HFFc6 (cell line): ENCODE results near the gene CDK5RAP3. TPM values are rescaled to one million over a fixed set of nuclear protein-coding genes. Genes with fewer than 3 reads are reported as not detected.

Source experiments
- DNase-seq: peaks from one replicate; pipeline ENCODE4 v3.0.0-alpha.2; 2018
- H3K27ac Mint-ChIP-seq: 2 replicates; pipeline ENCODE4 v1.8.0; 2020; ENCODE audit warnings: mild to moderate bottlenecking, mixed read lengths
- H3K27me3 Mint-ChIP-seq: 2 replicates; pipeline ENCODE4 v1.8.0; 2021; ENCODE audit warnings: mild to moderate bottlenecking, moderate library complexity, mixed read lengths; ENCODE audit not compliant: insufficient read depth
- H3K36me3 Mint-ChIP-seq: 2 replicates; pipeline ENCODE4 v1.8.0; 2021; ENCODE audit warnings: low read depth, mixed read lengths
- H3K4me1 Mint-ChIP-seq: 2 replicates; pipeline ENCODE4 v1.8.0; 2020; ENCODE audit warnings: low read depth, mixed read lengths
- H3K4me3 Mint-ChIP-seq: 2 replicates; pipeline ENCODE4 v1.8.0; 2020; ENCODE audit warnings: mild to moderate bottlenecking, moderate library complexity, mixed read lengths
- H3K9me3 Mint-ChIP-seq: 2 replicates; pipeline ENCODE4 v1.8.0; 2020; ENCODE audit warnings: mild to moderate bottlenecking, mixed read lengths
- total RNA-seq, 6 experiments: library from RNA; stranded (reverse); fragmentation: NEBNext Ultra II Directional; extraction: Animal tissue kit (Norgen Biotek cat#: 25700); gene quantifications; 2 replicates in 1 of 6; 3 replicates in 5 of 6; pipeline ENCODE4 v1.2.3, GENCODE V29; 2021
- TF ChIP-seq, protein P1 (sequence below): fragments of 200-600 bp; sonication (generic); IDR thresholded peaks from 2 replicates; pipeline ENCODE4 v1.5.0; 2021; ENCODE audit warnings: antibody characterized with exemption, mild to moderate bottlenecking

CDK5RAP3 gene
- total RNA-seq, 6 experiments from 2014 or later: 78.4 to 91.3 (median 81.8) TPM

DNA sequence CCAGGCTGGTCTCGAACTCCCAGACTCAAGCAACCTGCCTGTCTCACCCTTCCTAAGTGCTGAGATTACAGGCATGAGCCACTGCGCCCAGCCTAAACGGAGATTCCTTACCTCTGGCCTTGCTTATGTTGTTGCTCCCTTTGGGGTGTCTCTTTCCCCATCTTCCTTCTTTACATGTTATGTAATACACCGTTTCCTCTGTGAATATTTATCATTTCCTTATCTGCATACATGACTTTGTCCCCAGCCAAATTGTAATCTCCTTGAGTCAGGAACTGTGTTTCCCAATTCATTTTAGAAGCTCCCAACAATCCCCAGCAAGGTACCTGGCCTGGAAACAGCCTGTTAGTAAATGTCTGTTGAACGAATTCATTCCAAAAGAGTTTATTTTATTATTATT, 51.0 kb downstream of the CDK5RAP3 start:
- H3K4me1 Mint-ChIP-seq: peaks cover 44% of the 10 kb centered on the region
- no peak for DNase-seq
- H3K9me3 Mint-ChIP-seq: no peaks in the 10 kb centered on the region
- H3K4me3 Mint-ChIP-seq: no peak overlapping the region
- no peaks in the 10 kb centered on the region for H3K36me3 Mint-ChIP-seq
- H3K27ac Mint-ChIP-seq: no peak overlapping the region
- H3K27me3 Mint-ChIP-seq: peaks cover 6% of the 10 kb centered on the region
- TF ChIP-seq, protein P1, sequence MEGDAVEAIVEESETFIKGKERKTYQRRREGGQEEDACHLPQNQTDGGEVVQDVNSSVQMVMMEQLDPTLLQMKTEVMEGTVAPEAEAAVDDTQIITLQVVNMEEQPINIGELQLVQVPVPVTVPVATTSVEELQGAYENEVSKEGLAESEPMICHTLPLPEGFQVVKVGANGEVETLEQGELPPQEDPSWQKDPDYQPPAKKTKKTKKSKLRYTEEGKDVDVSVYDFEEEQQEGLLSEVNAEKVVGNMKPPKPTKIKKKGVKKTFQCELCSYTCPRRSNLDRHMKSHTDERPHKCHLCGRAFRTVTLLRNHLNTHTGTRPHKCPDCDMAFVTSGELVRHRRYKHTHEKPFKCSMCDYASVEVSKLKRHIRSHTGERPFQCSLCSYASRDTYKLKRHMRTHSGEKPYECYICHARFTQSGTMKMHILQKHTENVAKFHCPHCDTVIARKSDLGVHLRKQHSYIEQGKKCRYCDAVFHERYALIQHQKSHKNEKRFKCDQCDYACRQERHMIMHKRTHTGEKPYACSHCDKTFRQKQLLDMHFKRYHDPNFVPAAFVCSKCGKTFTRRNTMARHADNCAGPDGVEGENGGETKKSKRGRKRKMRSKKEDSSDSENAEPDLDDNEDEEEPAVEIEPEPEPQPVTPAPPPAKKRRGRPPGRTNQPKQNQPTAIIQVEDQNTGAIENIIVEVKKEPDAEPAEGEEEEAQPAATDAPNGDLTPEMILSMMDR: no peak

- H3K27me3 Mint-ChIP-seq: peaks cover 6% of the 10 kb centered on the region
- no peak for DNase-seq
- H3K27ac Mint-ChIP-seq: no peak overlapping the region
- H3K4me3 Mint-ChIP-seq: peak overlapping the region; percentile 74; the same call in 1 of the 2 replicates
- H3K36me3 Mint-ChIP-seq: no peaks in the 10 kb centered on the region
- TF ChIP-seq, protein P1: no peak
- peaks cover 50% of the 10 kb centered on the region for H3K4me1 Mint-ChIP-seq
- no peaks in the 10 kb centered on the region for H3K9me3 Mint-ChIP-seq
Observed at GRCh38 chr17:48022901-48023300, 52.0 kb downstream of the CDK5RAP3 start.

DNA sequence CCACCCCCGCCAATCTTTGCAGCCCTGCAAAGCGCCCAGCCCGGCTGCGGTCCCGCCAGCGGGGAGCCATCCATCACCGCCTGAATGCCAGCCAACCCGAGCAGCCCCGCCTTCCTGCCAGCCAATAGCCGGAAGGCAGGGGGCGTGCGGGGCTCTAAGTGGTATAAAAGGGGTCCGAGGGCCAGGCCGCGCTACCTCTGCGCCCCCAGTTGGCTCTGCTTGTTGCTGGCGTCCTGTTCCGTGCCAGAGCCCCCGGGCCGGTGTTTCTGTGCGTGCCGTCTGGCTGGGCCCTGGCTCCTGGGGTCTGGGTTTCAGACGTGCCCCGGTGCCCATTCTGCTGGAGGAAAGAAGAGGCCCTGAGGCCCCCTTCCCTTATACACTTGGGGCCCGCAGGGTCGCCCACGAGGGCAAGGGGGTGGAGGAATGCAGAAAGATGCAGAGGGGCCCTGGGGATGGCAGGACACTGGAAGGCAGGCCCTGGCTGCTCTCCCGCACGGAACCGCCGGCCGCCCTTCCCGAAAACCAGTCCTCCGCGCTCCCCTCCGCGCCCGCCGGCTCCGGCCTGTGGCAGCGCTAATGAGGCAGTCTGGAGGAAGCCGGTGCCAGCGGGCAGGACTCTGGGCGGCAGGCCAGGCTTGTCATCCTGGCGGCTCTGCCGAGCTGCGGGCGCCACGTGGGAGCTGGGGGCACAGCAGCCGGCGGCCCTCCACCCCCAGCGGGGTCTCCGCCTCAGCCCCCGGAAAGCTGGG, 52.7 kb downstream of the CDK5RAP3 start:
- Mint-ChIP-seq H3K36me3 (no peaks in the 10 kb centered on the region), H3K9me3 (no peaks in the 10 kb centered on the region), H3K27me3 (peaks cover 6% of the 10 kb centered on the region), H3K27ac (peak overlapping the region; percentile 96), H3K4me3 (peak overlapping the region; percentile 74), H3K4me1 (peaks cover 50% of the 10 kb centered on the region)
- peak; percentile 79 for DNase-seq
- TF ChIP-seq, protein P1: peak; percentile 59

GRCh38 chr17:48024149-48025039, 53.5 kb downstream of the CDK5RAP3 start:
- H3K27ac Mint-ChIP-seq: peak overlapping the region; percentile 96
- no peaks in the 10 kb centered on the region for H3K9me3 Mint-ChIP-seq
- TF ChIP-seq, protein P1: no peak
- H3K4me3 Mint-ChIP-seq: peak overlapping the region; percentile 93
- no peaks in the 10 kb centered on the region for H3K36me3 Mint-ChIP-seq
- H3K4me1 Mint-ChIP-seq: peaks cover 50% of the 10 kb centered on the region
- DNase-seq: peak; percentile 64
- peaks cover 6% of the 10 kb centered on the region for H3K27me3 Mint-ChIP-seq

DNA sequence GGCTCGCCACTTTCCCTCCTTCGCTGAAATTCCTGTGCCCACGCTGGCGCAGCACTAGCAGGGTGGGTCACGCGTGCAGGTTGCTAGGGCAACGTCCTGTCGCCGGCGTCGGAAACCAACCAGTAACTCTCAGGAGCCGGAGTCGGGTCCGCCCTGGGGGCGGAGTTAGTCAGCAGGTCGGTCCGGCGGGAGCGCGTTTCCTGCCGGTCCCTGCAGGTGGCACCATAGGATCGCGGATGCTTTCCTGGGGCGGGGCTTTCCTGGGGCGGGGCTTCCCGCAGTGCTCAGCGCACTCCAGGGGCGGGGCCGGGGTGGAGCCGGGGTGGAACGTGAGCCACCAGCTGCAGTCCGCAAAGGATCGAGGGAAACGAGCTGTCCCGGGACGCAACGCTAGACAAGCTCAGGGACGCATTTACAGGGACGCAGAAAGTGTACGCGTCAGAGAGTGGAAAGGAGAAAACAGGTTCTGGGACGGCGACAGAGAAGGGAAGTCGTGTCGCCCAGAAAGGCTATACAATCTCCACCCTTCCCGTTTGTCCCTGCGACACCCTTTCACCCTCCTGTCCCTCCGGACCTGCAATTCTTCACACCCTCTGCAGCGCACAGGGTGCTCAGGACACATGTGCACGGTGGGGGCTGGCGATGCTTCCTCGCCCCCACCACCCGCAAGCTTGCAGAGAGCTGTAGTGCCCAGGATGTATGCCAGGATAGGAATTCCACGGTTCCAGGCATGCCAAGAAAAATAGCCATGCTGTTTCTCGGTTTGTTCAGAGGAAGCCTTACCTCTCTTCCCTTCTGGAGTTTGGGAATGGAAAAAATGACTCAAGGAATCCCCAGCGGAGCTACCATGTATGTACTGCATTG, 54.4 kb downstream of the CDK5RAP3 start:
- TF ChIP-seq, protein P1: peak; percentile 79
- peak; percentile 97 for DNase-seq
- Mint-ChIP-seq H3K36me3 (no peaks in the 10 kb centered on the region), H3K4me3 (peak overlapping the region; percentile 93), H3K27me3 (peaks cover 6% of the 10 kb centered on the region), H3K27ac (peak overlapping the region; percentile 96), H3K9me3 (no peaks in the 10 kb centered on the region), H3K4me1 (peaks cover 50% of the 10 kb centered on the region)
